ENCODE data around the gene BCL2L12. TPM values are rescaled to one million over a fixed set of nuclear protein-coding genes. Genes with fewer than 3 reads are reported as not detected.
"Not testable (repeated sequence)": the region's sequence is repeated elsewhere in the genome, so short reads cannot be mapped to it uniquely, and the experiment has no call there.

Gene BCL2L12, protein sequence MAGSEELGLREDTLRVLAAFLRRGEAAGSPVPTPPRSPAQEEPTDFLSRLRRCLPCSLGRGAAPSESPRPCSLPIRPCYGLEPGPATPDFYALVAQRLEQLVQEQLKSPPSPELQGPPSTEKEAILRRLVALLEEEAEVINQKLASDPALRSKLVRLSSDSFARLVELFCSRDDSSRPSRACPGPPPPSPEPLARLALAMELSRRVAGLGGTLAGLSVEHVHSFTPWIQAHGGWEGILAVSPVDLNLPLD
- 4.4 and 5.1 TPM in 2 replicates for total RNA-seq

- H4K20me1 ChIP-seq (ENCODE audit: insufficient read depth, low read length) = peaks cover 4% of the 10 kb centered on the region
- H3K4me1 ChIP-seq (ENCODE audit: insufficient read depth, low read length) = peaks cover 14% of the 10 kb centered on the region
- H3K36me3 ChIP-seq (ENCODE audit: insufficient read depth, low read length) = peaks cover 25% of the 10 kb centered on the region
- H3K27me3 ChIP-seq (ENCODE audit: insufficient read depth, low read length) = no peaks in the 10 kb centered on the region
- H3K27ac ChIP-seq (ENCODE audit: low read depth, low read length) = peak within 1 kb of the TSS; percentile 45
- peaks cover 35% of the 10 kb centered on the region for H3K79me2 ChIP-seq (ENCODE audit: insufficient read depth, low read length)
- no peaks in the 10 kb centered on the region for H3K9me3 ChIP-seq (ENCODE audit: low read depth, low read length)
- peak within 1 kb of the TSS; percentile 90 for H3K4me2 ChIP-seq (ENCODE audit: insufficient read depth, low read length)
- H2AFZ ChIP-seq (ENCODE audit: low read length) = peak within 1 kb of the TSS; percentile 87
- no peak for TF ChIP-seq CTCF (IDR thresholded peaks at IDR 0.05; ENCODE audit: extremely low read depth, low read depth, low read length)
- peak; percentile 100 for DNase-seq (ENCODE audit: insufficient read length, low spot score, missing footprints)
- H3K4me3 ChIP-seq (ENCODE audit: insufficient read depth, low read length) = peak within 1 kb of the TSS; percentile 88
Observed at GRCh38 chr19:49665351-49666119, at the start of gene BCL2L12, which contains the start of gene IRF3. BCL2L12 (plus strand) TSS chr19:49665933; CDS start chr19:49666693, 760 bp downstream. IRF3 (minus strand) TSS chr19:49665857; CDS start chr19:49664838, 1,019 bp downstream.

GRCh38 chr19:49616532-49616931 lies 49.2 kb upstream of the BCL2L12 start:
- Histone ChIP-seq H3K4me3 (ENCODE audit: insufficient read depth, low read length) (no peak overlapping the region), H3K9me3 (ENCODE audit: low read depth, low read length) (no peaks in the 10 kb centered on the region), H3K27ac (ENCODE audit: low read depth, low read length) (no peak overlapping the region), H3K27me3 (ENCODE audit: insufficient read depth, low read length) (no peaks in the 10 kb centered on the region), H4K20me1 (ENCODE audit: insufficient read depth, low read length) (peaks cover 34% of the 10 kb centered on the region), H3K79me2 (ENCODE audit: insufficient read depth, low read length) (peaks cover 39% of the 10 kb centered on the region), H3K36me3 (ENCODE audit: insufficient read depth, low read length) (peaks cover 39% of the 10 kb centered on the region), H3K4me2 (ENCODE audit: insufficient read depth, low read length) (no peak overlapping the region), H2AFZ (ENCODE audit: low read length) (no peak overlapping the region), H3K4me1 (ENCODE audit: insufficient read depth, low read length) (peaks cover 18% of the 10 kb centered on the region)
- TF ChIP-seq CTCF (IDR thresholded peaks at IDR 0.05; ENCODE audit: extremely low read depth, low read depth, low read length) = no peak
- DNase-seq (ENCODE audit: insufficient read length, low spot score, missing footprints) = no peak

- Histone ChIP-seq H3K4me2 (ENCODE audit: insufficient read depth, low read length) (no peak overlapping the region), H3K36me3 (ENCODE audit: insufficient read depth, low read length) (peaks cover 43% of the 10 kb centered on the region), H2AFZ (ENCODE audit: low read length) (no peak overlapping the region), H3K27me3 (ENCODE audit: insufficient read depth, low read length) (no peaks in the 10 kb centered on the region), H3K9me3 (ENCODE audit: low read depth, low read length) (no peaks in the 10 kb centered on the region), H3K4me1 (ENCODE audit: insufficient read depth, low read length) (peaks cover 18% of the 10 kb centered on the region), H3K27ac (ENCODE audit: low read depth, low read length) (no peak overlapping the region), H3K79me2 (ENCODE audit: insufficient read depth, low read length) (peaks cover 41% of the 10 kb centered on the region), H4K20me1 (ENCODE audit: insufficient read depth, low read length) (peaks cover 37% of the 10 kb centered on the region), H3K4me3 (ENCODE audit: insufficient read depth, low read length) (no peak overlapping the region)
- no peak for TF ChIP-seq CTCF (IDR thresholded peaks at IDR 0.05; ENCODE audit: extremely low read depth, low read depth, low read length)
- DNase-seq (ENCODE audit: insufficient read length, low spot score, missing footprints) = no peak
Observed at GRCh38 chr19:49616945-49617344, 48.8 kb upstream of the BCL2L12 start.

GRCh38 chr19:49617860-49618259 lies 47.9 kb upstream of the BCL2L12 start:
- not testable (repeated sequence) for H3K4me3 ChIP-seq (ENCODE audit: insufficient read depth, low read length)
- peaks cover 34% of the 10 kb centered on the region for H4K20me1 ChIP-seq (ENCODE audit: insufficient read depth, low read length)
- peaks cover 43% of the 10 kb centered on the region for H3K36me3 ChIP-seq (ENCODE audit: insufficient read depth, low read length)

More at GRCh38 chr19:49617860-49618259, 47.9 kb upstream of the BCL2L12 start:
- H3K4me2 ChIP-seq (ENCODE audit: insufficient read depth, low read length); H2AFZ ChIP-seq (ENCODE audit: low read length); H3K27me3 ChIP-seq (ENCODE audit: insufficient read depth, low read length); H3K9me3 ChIP-seq (ENCODE audit: low read depth, low read length); DNase-seq (ENCODE audit: insufficient read length, low spot score, missing footprints); H3K27ac ChIP-seq (ENCODE audit: low read depth, low read length): not testable (repeated sequence)
- peaks cover 32% of the 10 kb centered on the region for H3K79me2 ChIP-seq (ENCODE audit: insufficient read depth, low read length)
- H3K4me1 ChIP-seq (ENCODE audit: insufficient read depth, low read length) = peaks cover 17% of the 10 kb centered on the region
